Measurements from ENCODE around the gene AGPAT4.
"Not testable (repeated sequence)": the region's sequence is repeated elsewhere in the genome, so short reads cannot be mapped to it uniquely, and the experiment has no call there.

Gene AGPAT4

GRCh38 chr6:161138543-161139303, 135.1 kb downstream of the AGPAT4 start:
- no peak for DNase-seq (ENCODE audit: low read depth in 3 of 3)

- DNase-seq (ENCODE audit: low read depth in 3 of 3): no peak
Observed at GRCh38 chr6:161137839-161138542, 135.9 kb downstream of the AGPAT4 start.

GRCh38 chr6:161137320-161137719, 136.5 kb downstream of the AGPAT4 start:
- no peak for DNase-seq (ENCODE audit: low read depth in 3 of 3)

GRCh38 chr6:161136655-161137054, 137.2 kb downstream of the AGPAT4 start:
- no peak for DNase-seq (ENCODE audit: low read depth in 3 of 3)

GRCh38 chr6:161135695-161136591, 137.9 kb downstream of the AGPAT4 start:
- no peak for DNase-seq (ENCODE audit: low read depth in 3 of 3)

GRCh38 chr6:161134550-161135298, 139.1 kb downstream of the AGPAT4 start:
- DNase-seq (ENCODE audit: low read depth in 3 of 3): no peak

- DNase-seq (ENCODE audit: low read depth in 3 of 3): no peak
Observed at GRCh38 chr6:161133963-161134362, 139.9 kb downstream of the AGPAT4 start.

- DNase-seq (ENCODE audit: low read depth in 3 of 3): no peak
Observed at GRCh38 chr6:161132384-161132783, 141.5 kb downstream of the AGPAT4 start.

- no peak for DNase-seq (ENCODE audit: low read depth in 3 of 3)
Observed at GRCh38 chr6:161130967-161131766, 142.7 kb downstream of the AGPAT4 start.

- no peak for DNase-seq (ENCODE audit: low read depth in 3 of 3)
Observed at GRCh38 chr6:161130541-161130940, 143.3 kb downstream of the AGPAT4 start.

- no peak for DNase-seq (ENCODE audit: low read depth in 3 of 3)
Observed at GRCh38 chr6:161128680-161129196, 145.1 kb downstream of the AGPAT4 start.

GRCh38 chr6:161128230-161128629, 145.6 kb downstream of the AGPAT4 start:
- no peak for DNase-seq (ENCODE audit: low read depth in 3 of 3)

- no peak for DNase-seq (ENCODE audit: low read depth in 3 of 3)
Observed at GRCh38 chr6:161127071-161127740, 146.7 kb downstream of the AGPAT4 start.

- no peak for DNase-seq (ENCODE audit: low read depth in 3 of 3)
Observed at GRCh38 chr6:161125591-161125990, 148.3 kb downstream of the AGPAT4 start.

GRCh38 chr6:161123319-161123718, 150.5 kb downstream of the AGPAT4 start:
- DNase-seq (ENCODE audit: low read depth in 3 of 3): not testable (repeated sequence)

GRCh38 chr6:161117942-161118341, 155.9 kb downstream of the AGPAT4 start:
- DNase-seq (ENCODE audit: low read depth in 3 of 3): no peak

GRCh38 chr6:161117308-161117707, 156.6 kb downstream of the AGPAT4 start:
- no peak for DNase-seq (ENCODE audit: low read depth in 3 of 3)

- no peak for DNase-seq (ENCODE audit: low read depth in 3 of 3)
Observed at GRCh38 chr6:161116554-161116953, 157.3 kb downstream of the AGPAT4 start.

GRCh38 chr6:161115468-161115867, 158.4 kb downstream of the AGPAT4 start:
- DNase-seq (ENCODE audit: low read depth in 3 of 3): no peak

- DNase-seq (ENCODE audit: low read depth in 3 of 3): no peak
Observed at GRCh38 chr6:161111261-161111660, 162.6 kb downstream of the AGPAT4 start.

Measured in stimulated activated CD4-positive, alpha-beta T cell treated with anti-CD3 and anti-CD28 coated beads, TNF-alpha, amount 100 ng/mL, for 4 hours (primary cell).